HFFc6 (cell line): ENCODE measurements around the gene SENP2. TPM values are rescaled to one million over a fixed set of nuclear protein-coding genes. Genes with fewer than 3 reads are reported as not detected.

Source experiments
- DNase-seq: peaks from one replicate; pipeline ENCODE4 v3.0.0-alpha.2; 2018
- H3K27ac Mint-ChIP-seq: 2 replicates; pipeline ENCODE4 v1.8.0; 2020; ENCODE audit warnings: mild to moderate bottlenecking, mixed read lengths
- H3K27me3 Mint-ChIP-seq: 2 replicates; pipeline ENCODE4 v1.8.0; 2021; ENCODE audit warnings: mild to moderate bottlenecking, moderate library complexity, mixed read lengths; ENCODE audit not compliant: insufficient read depth
- H3K36me3 Mint-ChIP-seq: 2 replicates; pipeline ENCODE4 v1.8.0; 2021; ENCODE audit warnings: low read depth, mixed read lengths
- H3K4me1 Mint-ChIP-seq: 2 replicates; pipeline ENCODE4 v1.8.0; 2020; ENCODE audit warnings: low read depth, mixed read lengths
- H3K4me3 Mint-ChIP-seq: 2 replicates; pipeline ENCODE4 v1.8.0; 2020; ENCODE audit warnings: mild to moderate bottlenecking, moderate library complexity, mixed read lengths
- H3K9me3 Mint-ChIP-seq: 2 replicates; pipeline ENCODE4 v1.8.0; 2020; ENCODE audit warnings: mild to moderate bottlenecking, mixed read lengths
- long read RNA-seq: library from polyadenylated mRNA; unstranded; transcript quantifications from one replicate; pipeline ENCODE4 v2.0.0, GENCODE V29; 2019
- total RNA-seq, 6 experiments: library from RNA; stranded (reverse); fragmentation: NEBNext Ultra II Directional; extraction: Animal tissue kit (Norgen Biotek cat#: 25700); gene quantifications; 2 replicates in 1 of 6; 3 replicates in 5 of 6; pipeline ENCODE4 v1.2.3, GENCODE V29; 2021
- TF ChIP-seq, protein P1 (sequence below): fragments of 200-600 bp; sonication (generic); IDR thresholded peaks from 2 replicates; pipeline ENCODE4 v1.5.0; 2021; ENCODE audit warnings: antibody characterized with exemption, mild to moderate bottlenecking

The SENP2 gene
- 10 to 100 TPM; 38.6 to 47.0 (median 42.7) TPM for total RNA-seq
- long read RNA-seq, full-length matches to known transcripts: 4 of 12 reads
- long read RNA-seq, partial matches to known transcripts: 2 of 12 reads
- long read RNA-seq, other reads (novel, unspliced or antisense): 6 of 12 reads

DNA sequence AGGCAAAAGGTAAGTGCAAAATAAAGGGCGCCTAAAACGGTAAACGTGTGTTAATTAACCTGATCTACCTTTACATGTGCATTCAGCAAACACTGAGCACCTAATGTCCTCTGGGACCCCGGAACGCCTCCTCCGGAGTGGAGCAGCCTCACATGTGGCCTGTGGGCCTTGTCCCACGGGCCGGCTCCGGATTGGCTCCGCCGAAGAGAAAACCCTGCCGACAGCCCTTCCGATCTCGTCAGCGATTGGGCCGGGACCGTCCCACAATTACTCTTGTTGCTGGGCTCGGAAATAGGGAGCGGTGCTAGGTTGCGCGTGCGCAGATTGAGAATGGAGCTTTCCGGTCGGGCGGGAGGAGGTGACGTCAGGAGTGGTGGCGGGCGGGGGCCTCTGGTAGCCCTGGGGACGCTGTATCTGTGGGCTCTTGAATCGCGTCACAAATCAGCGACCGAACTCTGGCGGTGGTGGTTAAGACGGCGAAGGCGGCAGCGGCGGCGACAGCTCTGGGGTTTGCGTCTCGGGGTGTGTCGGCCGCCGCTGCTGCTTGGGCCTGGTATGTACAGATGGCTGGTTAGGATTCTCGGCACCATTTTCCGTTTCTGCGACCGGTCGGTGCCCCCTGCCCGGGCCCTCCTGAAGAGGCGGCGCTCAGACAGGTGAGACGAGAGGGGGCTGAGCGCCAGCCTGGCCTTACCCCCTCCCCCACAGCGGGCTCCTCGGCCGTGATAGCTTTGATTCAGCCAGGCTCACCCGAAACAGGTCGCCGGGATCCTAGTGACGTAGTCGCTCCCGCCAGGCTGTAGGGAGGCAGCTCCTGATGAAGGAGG, at the start of gene SENP2:
Gene SENP2 (plus strand): TSS at position 437 of the 827 bp plus-strand sequence. CDS start 119 bp downstream, at position 556.
- peak; percentile 99 for DNase-seq
- peaks cover 26% of the 10 kb centered on the region for H3K4me1 Mint-ChIP-seq
- peak within 1 kb of the TSS; percentile 93 for H3K4me3 Mint-ChIP-seq
- no peaks in the 10 kb centered on the region for H3K9me3 Mint-ChIP-seq
- peaks cover 2% of the 10 kb centered on the region; the same call in 1 of the 2 replicates for H3K27me3 Mint-ChIP-seq
- H3K27ac Mint-ChIP-seq: peak within 1 kb of the TSS; percentile 96
- TF ChIP-seq, protein P1, sequence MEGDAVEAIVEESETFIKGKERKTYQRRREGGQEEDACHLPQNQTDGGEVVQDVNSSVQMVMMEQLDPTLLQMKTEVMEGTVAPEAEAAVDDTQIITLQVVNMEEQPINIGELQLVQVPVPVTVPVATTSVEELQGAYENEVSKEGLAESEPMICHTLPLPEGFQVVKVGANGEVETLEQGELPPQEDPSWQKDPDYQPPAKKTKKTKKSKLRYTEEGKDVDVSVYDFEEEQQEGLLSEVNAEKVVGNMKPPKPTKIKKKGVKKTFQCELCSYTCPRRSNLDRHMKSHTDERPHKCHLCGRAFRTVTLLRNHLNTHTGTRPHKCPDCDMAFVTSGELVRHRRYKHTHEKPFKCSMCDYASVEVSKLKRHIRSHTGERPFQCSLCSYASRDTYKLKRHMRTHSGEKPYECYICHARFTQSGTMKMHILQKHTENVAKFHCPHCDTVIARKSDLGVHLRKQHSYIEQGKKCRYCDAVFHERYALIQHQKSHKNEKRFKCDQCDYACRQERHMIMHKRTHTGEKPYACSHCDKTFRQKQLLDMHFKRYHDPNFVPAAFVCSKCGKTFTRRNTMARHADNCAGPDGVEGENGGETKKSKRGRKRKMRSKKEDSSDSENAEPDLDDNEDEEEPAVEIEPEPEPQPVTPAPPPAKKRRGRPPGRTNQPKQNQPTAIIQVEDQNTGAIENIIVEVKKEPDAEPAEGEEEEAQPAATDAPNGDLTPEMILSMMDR: no peak
- H3K36me3 Mint-ChIP-seq: peaks cover 6% of the 10 kb centered on the region; the same call in 1 of the 2 replicates

DNA sequence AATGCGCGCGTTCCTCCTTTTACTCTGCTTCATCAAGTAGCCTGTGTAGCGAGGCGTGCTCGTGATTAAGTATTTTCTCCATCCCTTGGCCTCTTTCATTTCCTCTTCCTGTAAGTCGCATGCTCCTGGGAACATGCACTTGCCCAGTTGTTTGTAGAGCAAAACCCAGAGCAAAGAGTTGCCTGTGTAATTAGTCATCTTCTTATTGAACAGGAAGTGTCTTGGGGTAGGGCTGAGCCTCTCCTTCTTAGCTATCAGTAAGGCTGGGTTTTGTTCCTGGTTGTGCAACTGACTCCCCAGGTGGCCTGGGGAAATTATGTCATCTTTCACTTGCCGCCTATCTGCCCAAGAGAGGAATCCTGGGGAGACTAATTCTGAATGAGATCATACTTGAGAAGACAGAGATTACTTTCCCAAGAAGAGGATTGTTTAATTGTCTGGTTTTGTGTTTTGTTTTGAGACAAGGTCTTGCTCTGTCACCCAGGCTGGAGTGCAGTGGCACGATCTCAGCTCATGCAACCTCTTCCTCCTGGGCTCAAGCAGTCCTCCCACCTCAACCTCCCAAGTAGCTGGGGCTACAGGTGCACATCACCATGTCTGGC, 48.6 kb upstream of the SENP2 start:
- Mint-ChIP-seq H3K4me3 (no peak overlapping the region; the same call in 1 of the 2 replicates), H3K27ac (peak overlapping the region; percentile 8; the same call in 1 of the 2 replicates), H3K9me3 (no peaks in the 10 kb centered on the region), H3K27me3 (peaks cover 8% of the 10 kb centered on the region), H3K4me1 (peaks cover 10% of the 10 kb centered on the region), H3K36me3 (no peaks in the 10 kb centered on the region)
- peak; percentile 62 for DNase-seq
- TF ChIP-seq, protein P1: no peak

DNA sequence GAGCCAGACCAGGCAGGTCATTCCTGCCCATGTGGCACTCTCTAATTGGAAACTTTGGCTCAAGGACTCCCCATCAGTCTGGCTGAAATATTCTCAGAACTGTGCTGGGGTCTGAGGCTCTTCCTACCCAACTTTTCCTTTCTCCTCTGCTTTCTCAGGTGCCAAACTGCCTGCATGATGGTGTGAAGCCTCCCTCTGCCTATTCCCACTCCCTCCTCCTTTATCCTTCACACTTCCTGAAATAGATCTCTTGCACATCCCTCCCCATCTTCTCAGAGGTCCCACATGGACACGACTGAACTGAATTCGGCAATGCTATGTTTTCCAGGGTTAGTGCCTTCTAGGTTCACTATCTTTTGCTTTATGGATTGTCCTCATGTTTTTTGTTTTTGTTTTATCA, 46.2 kb upstream of the SENP2 start:
- no peaks in the 10 kb centered on the region for H3K36me3 Mint-ChIP-seq

DNA sequence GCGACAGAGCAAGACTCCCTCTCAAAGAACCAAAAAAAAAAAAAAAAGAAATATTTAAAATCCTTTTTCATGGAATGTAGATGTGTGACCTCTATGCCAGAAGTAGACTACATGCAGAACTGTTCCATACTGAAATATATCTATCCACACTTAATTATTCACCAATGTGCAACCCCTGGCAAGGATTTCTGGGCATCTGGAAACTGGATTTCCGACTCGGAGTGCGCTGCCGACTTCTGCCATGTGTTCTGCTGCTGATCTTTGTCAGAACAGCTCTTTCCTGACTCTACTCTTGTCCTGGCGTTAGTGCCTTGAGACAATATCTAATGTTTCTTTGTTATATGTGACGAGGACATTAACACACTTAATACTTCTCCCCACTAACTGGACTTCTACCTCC, 45.4 kb upstream of the SENP2 start:
- DNase-seq: no peak
- peaks cover 9% of the 10 kb centered on the region for H3K27me3 Mint-ChIP-seq

More for the DNA sequence above, 46.2 kb upstream of the SENP2 start:
- Mint-ChIP-seq H3K4me3 (no peak overlapping the region), H3K4me1 (peaks cover 14% of the 10 kb centered on the region), H3K27ac (no peak overlapping the region), H3K9me3 (no peaks in the 10 kb centered on the region), H3K27me3 (peaks cover 9% of the 10 kb centered on the region)
- no peak for DNase-seq
- TF ChIP-seq, protein P1: no peak

DNA sequence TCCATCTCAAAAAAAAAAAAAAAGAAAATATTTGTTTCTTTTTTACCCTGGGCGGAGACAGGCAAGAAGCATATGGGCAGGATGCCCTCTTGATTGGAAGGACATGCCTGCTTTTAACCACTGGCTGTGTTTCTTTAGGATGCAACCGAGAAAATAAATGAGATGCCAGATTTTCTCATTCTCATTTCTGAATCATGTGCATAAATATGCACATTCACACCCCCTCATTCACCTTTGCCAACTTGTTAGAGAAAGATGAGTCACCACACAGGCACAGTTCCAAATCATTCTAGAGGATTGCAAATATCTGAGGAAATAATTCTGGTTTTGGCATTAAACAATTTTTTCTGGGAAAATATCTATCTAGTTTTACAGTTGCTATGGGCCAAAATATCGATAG, 37.0 kb upstream of the SENP2 start:
- H3K4me1 Mint-ChIP-seq: peaks cover 38% of the 10 kb centered on the region
- H3K9me3 Mint-ChIP-seq: no peaks in the 10 kb centered on the region
- no peaks in the 10 kb centered on the region for H3K27me3 Mint-ChIP-seq
- H3K36me3 Mint-ChIP-seq: no peaks in the 10 kb centered on the region
- peak; percentile 98 for DNase-seq
- peak overlapping the region; percentile 64 for H3K27ac Mint-ChIP-seq
- peak overlapping the region; percentile 57 for H3K4me3 Mint-ChIP-seq
- TF ChIP-seq, protein P1: no peak

More for the DNA sequence above, 45.4 kb upstream of the SENP2 start:
- H3K4me3 Mint-ChIP-seq: no peak overlapping the region
- TF ChIP-seq, protein P1: no peak
- H3K36me3 Mint-ChIP-seq: no peaks in the 10 kb centered on the region
- H3K27ac Mint-ChIP-seq: no peak overlapping the region
- no peaks in the 10 kb centered on the region for H3K9me3 Mint-ChIP-seq
- H3K4me1 Mint-ChIP-seq: peaks cover 21% of the 10 kb centered on the region
